HCT116 (cell line): ENCODE data around the gene CACNB3. TPM values are rescaled to one million over a fixed set of nuclear protein-coding genes. Genes with fewer than 3 reads are reported as not detected.

Source experiments
- ATAC-seq: fragments of 200-7000 bp; cut with Tn5 transposase; 2 replicates; pipeline ENCODE4 v1.9.1; 2020; ENCODE audit warnings: mild to moderate bottlenecking, moderate library complexity
- BruUV-seq: library from RNA; stranded (reverse); fragments of 400-500 nt; replicated peaks from 2 replicates; lab custom pipeline; 2021; lab: Mats Ljungman, UMichigan
- CTCF ChIA-PET: fragments of 300-600 bp; sonication (Branson Sonifier 250); formaldehyde crosslinking; loops from one replicate; lab custom pipeline; 2021; ENCODE audit warnings: antibody characterized with exemption; lab: Charles Lee
- POLR2A ChIA-PET: fragments of 300-600, 350-600 bp; sonication (Branson Sonifier 250); formaldehyde crosslinking; loops from one replicate; lab custom pipeline; 2021; ENCODE audit warnings: antibody characterized with exemption; lab: Charles Lee
- RAD21 ChIA-PET, 2 experiments: fragments of 300-600 bp; sonication (Branson Sonifier 250); formaldehyde crosslinking; loops; one replicate each; lab custom pipeline; 2023; ENCODE audit warnings: low total read pairs in 2 of 2; ENCODE audit not compliant: uncharacterized antibody in 2 of 2, unreplicated experiment in 2 of 2, low non-redundant PET in 1 of 2; lab: Charles Lee
- DNase-seq: peaks from one replicate; pipeline ENCODE4 v3.0.0-alpha.2; 2010; ENCODE audit warnings: low read depth, low spot score
- H2AFZ ChIP-seq: fragments of 200-600 bp; shearing (Covaris generic), sonication (generic); 2 replicates; pipeline ENCODE4 v1.6.1; 2017; ENCODE audit warnings: low read depth, mixed run types, mixed read lengths, antibody characterized with exemption, low read length; ENCODE audit not compliant: poor library complexity, severe bottlenecking
- H3K27ac ChIP-seq: 2 replicates; pipeline ENCODE4 v1.5.1; 2012; ENCODE audit warnings: low read depth, low read length
- H3K27me3 ChIP-seq: fragments of 200-600 bp; sonication (generic); 2 replicates; pipeline ENCODE4 v1.6.1; 2016; ENCODE audit warnings: mixed run types, low read length, mixed read lengths; ENCODE audit not compliant: insufficient read depth
- H3K36me3 ChIP-seq, 2 experiments: fragments of 200-500 bp in 1 of 2; fragments of 200-600 bp in 1 of 2; sonication (Bioruptor generic) in 1 of 2; sonication (generic) in 1 of 2; 2 replicates each; pipeline versions ENCODE4 v1.5.1 to v1.6.1; 2014 to 2016; ENCODE audit warnings: low read length in 2 of 2, inconsistent platforms in 1 of 2, mixed read lengths in 1 of 2, mixed run types in 1 of 2; ENCODE audit not compliant: insufficient read depth in 2 of 2, control insufficient read depth in 1 of 2
- H3K4me1 ChIP-seq, 2 experiments: fragments of 200-600 bp in 1 of 2; sonication (generic) in 1 of 2; 2 replicates each; pipeline versions ENCODE4 v1.5.1 to v1.6.1; 2012 to 2017; ENCODE audit warnings: low read length in 2 of 2, inconsistent platforms in 1 of 2, mild to moderate bottlenecking in 1 of 2, mixed read lengths in 1 of 2, mixed run types in 1 of 2, moderate library complexity in 1 of 2; ENCODE audit not compliant: insufficient read depth in 2 of 2, control insufficient read depth in 1 of 2
- H3K4me2 ChIP-seq: fragments of 200-600 bp; sonication (generic); 2 replicates; pipeline ENCODE4 v1.6.1; 2017; ENCODE audit warnings: mixed run types, low read length, mixed read lengths
- H3K4me3 ChIP-seq, 2 experiments: fragments of 200-600 bp in 1 of 2; sonication (generic) in 1 of 2; replicated peaks in 1 of 2; 2 replicates each; pipeline ENCODE4 v1.5.1; 2011 to 2016; ENCODE audit warnings: low read length in 2 of 2, control low read depth in 1 of 2, low read depth in 1 of 2, mild to moderate bottlenecking in 1 of 2, mixed read lengths in 1 of 2, mixed run types in 1 of 2
- H3K79me2 ChIP-seq: fragments of 200-600 bp; sonication (generic); 2 replicates; pipeline ENCODE4 v1.6.1; 2017; ENCODE audit warnings: mild to moderate bottlenecking, mixed run types, low read length, moderate library complexity, mixed read lengths; ENCODE audit not compliant: insufficient read depth
- H3K9ac ChIP-seq: fragments of 200-600 bp; sonication (generic); 2 replicates; pipeline ENCODE4 v1.6.1; 2016; ENCODE audit warnings: low read length, mixed read lengths
- H3K9me2 ChIP-seq: fragments of 200-600 bp; sonication (generic), shearing (Covaris generic); 2 replicates; pipeline ENCODE4 v1.6.1; 2017; ENCODE audit warnings: mixed run types, mild to moderate bottlenecking, moderate library complexity; ENCODE audit not compliant: insufficient read depth
- H3K9me3 ChIP-seq, 2 experiments: fragments of 200-500 bp in 1 of 2; fragments of 200-600 bp in 1 of 2; sonication (Bioruptor generic) in 1 of 2; sonication (generic) in 1 of 2; 2 replicates each; pipeline ENCODE4 v1.6.1; 2014 to 2017; ENCODE audit warnings: low read length in 2 of 2, mixed read lengths in 2 of 2, inconsistent platforms in 1 of 2, low read depth in 1 of 2, mild to moderate bottlenecking in 1 of 2, mixed run types in 1 of 2, moderate library complexity in 1 of 2; ENCODE audit not compliant: control insufficient read depth in 1 of 2, insufficient read depth in 1 of 2
- H4K20me1 ChIP-seq: fragments of 200-600 bp; sonication (generic), shearing (Covaris generic); 2 replicates; pipeline ENCODE4 v1.6.1; 2017; ENCODE audit warnings: mixed run types, mild to moderate bottlenecking, moderate library complexity; ENCODE audit not compliant: insufficient read depth
- CBX3 ChIP-seq: IDR thresholded peaks from 2 replicates; pipeline ENCODE4 v1.6.1; 2012; ENCODE audit warnings: low read depth
- CEBPB ChIP-seq: IDR thresholded peaks from 2 replicates; pipeline ENCODE4 v1.6.1; 2012; ENCODE audit warnings: low read depth
- EGR1 ChIP-seq: IDR thresholded peaks from 2 replicates; pipeline ENCODE4 v1.6.1; 2012; ENCODE audit warnings: low read depth
- ELF1 ChIP-seq: IDR thresholded peaks from 2 replicates; pipeline ENCODE4 v1.6.1; 2012; ENCODE audit warnings: low read depth, borderline replicate concordance
- EZH2 ChIP-seq: fragments of 200-600 bp; sonication (generic); IDR thresholded peaks from 2 replicates; pipeline ENCODE4 v1.6.1; 2017; ENCODE audit warnings: antibody characterized with exemption, mixed run types
- EZH2phosphoT487 ChIP-seq: fragments of 200-600 bp; IDR thresholded peaks from 2 replicates; pipeline ENCODE4 v1.6.1; 2018; ENCODE audit warnings: antibody characterized with exemption, borderline replicate concordance
- JUND ChIP-seq: IDR thresholded peaks from 2 replicates; pipeline ENCODE4 v1.6.1; 2012
- POLR2A ChIP-seq: IDR thresholded peaks from 2 replicates; pipeline ENCODE4 v1.7.0; 2011; ENCODE audit warnings: borderline replicate concordance; ENCODE audit not compliant: insufficient read depth, insufficient read length; ENCODE audit errors: extremely low read depth
- RAD21 ChIP-seq: IDR thresholded peaks from 2 replicates; pipeline ENCODE4 v1.6.1; 2012; ENCODE audit warnings: low read depth, mild to moderate bottlenecking
- SIN3A ChIP-seq: IDR thresholded peaks from 2 replicates; pipeline ENCODE4 v1.6.1; 2012; ENCODE audit warnings: low read depth
- SP1 ChIP-seq: IDR thresholded peaks from 2 replicates; pipeline ENCODE4 v1.6.1; 2012; ENCODE audit warnings: low read depth
- YY1 ChIP-seq: IDR thresholded peaks from 2 replicates; pipeline ENCODE4 v1.6.1; 2011; ENCODE audit warnings: low read length, low read depth, moderate library complexity, mild to moderate bottlenecking; ENCODE audit not compliant: insufficient replicate concordance; ENCODE audit errors: extremely low read depth
- ZBTB33 ChIP-seq: IDR thresholded peaks from 2 replicates; pipeline ENCODE4 v1.6.1; 2011; ENCODE audit warnings: mild to moderate bottlenecking, low read length, moderate library complexity; ENCODE audit not compliant: insufficient replicate concordance; ENCODE audit errors: extremely low read depth
- ZFX ChIP-seq: fragments of 450-650 bp; IDR thresholded peaks from 2 replicates; pipeline ENCODE4 v1.6.1; 2017
- ZNF274 ChIP-seq: fragments of 200-500 bp; sonication (Bioruptor generic); IDR thresholded peaks from 2 replicates; pipeline ENCODE4 v1.6.1; 2014; ENCODE audit warnings: mild to moderate bottlenecking, low read depth, low read length, inconsistent platforms
- intact Hi-C: fragments of 100-400 bp; cut with micrococcal nuclease; formaldehyde crosslinking; loops from 2 replicates; pipeline ENCODE4 v1.10.0; 2022
- total RNA-seq: library from RNA; stranded (reverse); gene quantifications from one replicate; pipeline ENCODE4 v1.2.1, GENCODE V29; 2021; ENCODE audit not compliant: unreplicated experiment
- TF ChIP-seq, protein P1 (sequence below): IDR thresholded peaks from 2 replicates; pipeline ENCODE4 v1.6.1; 2012
- TF ChIP-seq, protein P2 (sequence below): IDR thresholded peaks from 2 replicates; pipeline ENCODE4 v1.6.1; 2012; ENCODE audit warnings: low read depth

The CACNB3 gene
- total RNA-seq, 1 experiment from 2014 or later: 22.0 TPM

- no peaks in the 10 kb centered on the region for H3K79me2 ChIP-seq
- no peaks in the 10 kb centered on the region for H4K20me1 ChIP-seq
- RAD21 ChIA-PET: no interaction called here
- intact Hi-C loops: no loop called here
- TF ChIP-seq CEBPB: no peak
- TF ChIP-seq CBX3: no peak
- no peak for TF ChIP-seq ZFX
- TF ChIP-seq YY1: no peak
- no peak for TF ChIP-seq EGR1
- TF ChIP-seq RAD21: no peak
- TF ChIP-seq, all 23 proteins: peak for 0
- H3K27ac ChIP-seq: no peak overlapping the region
- H3K36me3 ChIP-seq: peaks cover 0 to 7% of the 10 kb centered on the region in 2 experiments; a peak in 1 of 4 replicates
- CTCF ChIA-PET: no interaction called here
- no peaks in the 10 kb centered on the region for H3K27me3 ChIP-seq
- POLR2A ChIA-PET: no interaction called here
- no peak overlapping the region for H3K4me2 ChIP-seq
- BruUV-seq: no TSS peak
- no peaks in the 10 kb centered on the region for H3K9me2 ChIP-seq
- no peak for ATAC-seq
- no peak overlapping the region for H2AFZ ChIP-seq
- no peak overlapping the region for H3K9ac ChIP-seq
- H3K4me3 ChIP-seq: no peak overlapping the region
- DNase-seq: no peak
- peaks cover 7 to 14% of the 10 kb centered on the region in 2 experiments; a peak in 3 of 4 replicates for H3K4me1 ChIP-seq
- no peaks in the 10 kb centered on the region for H3K9me3 ChIP-seq
These were observed 4.4 kb downstream of the CACNB3 start for GRCh38 chr12:48822711-48823110.

DNA sequence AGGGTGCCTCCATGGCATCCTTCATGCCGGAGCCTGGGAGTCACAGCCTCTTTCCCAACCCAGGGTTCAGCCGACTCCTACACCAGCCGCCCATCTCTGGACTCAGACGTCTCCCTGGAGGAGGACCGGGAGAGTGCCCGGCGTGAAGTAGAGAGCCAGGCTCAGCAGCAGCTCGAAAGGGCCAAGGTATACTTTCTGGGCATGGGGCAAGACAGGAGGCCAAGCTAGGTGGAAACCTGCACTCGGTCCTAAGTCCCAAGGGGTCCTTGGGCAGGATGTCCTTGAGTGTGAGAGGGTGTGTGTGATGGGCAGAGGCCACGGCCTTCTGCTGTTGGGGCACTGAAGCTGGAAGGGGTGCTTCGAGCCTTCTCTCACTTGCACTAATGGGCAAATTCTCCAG, 5.0 kb downstream of the CACNB3 start:
- Histone ChIP-seq H3K4me2 (no peak overlapping the region), H2AFZ (no peak overlapping the region), H3K9ac (no peak overlapping the region), H3K9me2 (no peaks in the 10 kb centered on the region), H3K36me3 (peaks cover 0 to 7% of the 10 kb centered on the region in 2 experiments; a peak in 1 of 4 replicates), H3K79me2 (no peaks in the 10 kb centered on the region), H4K20me1 (no peaks in the 10 kb centered on the region), H3K4me3 (no peak overlapping the region), H3K27me3 (no peaks in the 10 kb centered on the region), H3K4me1 (peaks cover 3 to 8% of the 10 kb centered on the region in 2 experiments; a peak in 2 of 4 replicates), H3K27ac (no peak overlapping the region)
- ChIA-PET CTCF (no interaction called here), RAD21 (no interaction called here), POLR2A (no interaction called here)
- BruUV-seq: no TSS peak
- no peak for DNase-seq
- no peak for ATAC-seq
- intact Hi-C loops: no loop called here
- TF ChIP-seq CBX3: no peak
- no peak for TF ChIP-seq ZNF274
- TF ChIP-seq, protein P1, sequence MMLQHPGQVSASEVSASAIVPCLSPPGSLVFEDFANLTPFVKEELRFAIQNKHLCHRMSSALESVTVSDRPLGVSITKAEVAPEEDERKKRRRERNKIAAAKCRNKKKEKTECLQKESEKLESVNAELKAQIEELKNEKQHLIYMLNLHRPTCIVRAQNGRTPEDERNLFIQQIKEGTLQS: no peak
- no peak for TF ChIP-seq JUND
- no peak for TF ChIP-seq POLR2A
- TF ChIP-seq EZH2: no peak
- TF ChIP-seq, protein P2, sequence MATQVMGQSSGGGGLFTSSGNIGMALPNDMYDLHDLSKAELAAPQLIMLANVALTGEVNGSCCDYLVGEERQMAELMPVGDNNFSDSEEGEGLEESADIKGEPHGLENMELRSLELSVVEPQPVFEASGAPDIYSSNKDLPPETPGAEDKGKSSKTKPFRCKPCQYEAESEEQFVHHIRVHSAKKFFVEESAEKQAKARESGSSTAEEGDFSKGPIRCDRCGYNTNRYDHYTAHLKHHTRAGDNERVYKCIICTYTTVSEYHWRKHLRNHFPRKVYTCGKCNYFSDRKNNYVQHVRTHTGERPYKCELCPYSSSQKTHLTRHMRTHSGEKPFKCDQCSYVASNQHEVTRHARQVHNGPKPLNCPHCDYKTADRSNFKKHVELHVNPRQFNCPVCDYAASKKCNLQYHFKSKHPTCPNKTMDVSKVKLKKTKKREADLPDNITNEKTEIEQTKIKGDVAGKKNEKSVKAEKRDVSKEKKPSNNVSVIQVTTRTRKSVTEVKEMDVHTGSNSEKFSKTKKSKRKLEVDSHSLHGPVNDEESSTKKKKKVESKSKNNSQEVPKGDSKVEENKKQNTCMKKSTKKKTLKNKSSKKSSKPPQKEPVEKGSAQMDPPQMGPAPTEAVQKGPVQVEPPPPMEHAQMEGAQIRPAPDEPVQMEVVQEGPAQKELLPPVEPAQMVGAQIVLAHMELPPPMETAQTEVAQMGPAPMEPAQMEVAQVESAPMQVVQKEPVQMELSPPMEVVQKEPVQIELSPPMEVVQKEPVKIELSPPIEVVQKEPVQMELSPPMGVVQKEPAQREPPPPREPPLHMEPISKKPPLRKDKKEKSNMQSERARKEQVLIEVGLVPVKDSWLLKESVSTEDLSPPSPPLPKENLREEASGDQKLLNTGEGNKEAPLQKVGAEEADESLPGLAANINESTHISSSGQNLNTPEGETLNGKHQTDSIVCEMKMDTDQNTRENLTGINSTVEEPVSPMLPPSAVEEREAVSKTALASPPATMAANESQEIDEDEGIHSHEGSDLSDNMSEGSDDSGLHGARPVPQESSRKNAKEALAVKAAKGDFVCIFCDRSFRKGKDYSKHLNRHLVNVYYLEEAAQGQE: no peak
- no peak for TF ChIP-seq ZBTB33
- TF ChIP-seq SIN3A: no peak
- no peak for TF ChIP-seq EZH2phosphoT487
- no peak for TF ChIP-seq ZFX
- no peak for TF ChIP-seq SP1
- TF ChIP-seq CEBPB: no peak
- no peak for TF ChIP-seq ELF1
- TF ChIP-seq, all 23 proteins: peak for 0
- no peaks in the 10 kb centered on the region for H3K9me3 ChIP-seq
